Activated T-cell treated with anti-CD3 and anti-CD28 coated beads for 24 hours (primary cell): ENCODE results near the gene GZMA.

Experiments
- DNase-seq: peaks from one replicate; pipeline ENCODE4 v3.0.0-alpha.2; 2020; ENCODE audit warnings: low read depth

GZMA gene

DNA sequence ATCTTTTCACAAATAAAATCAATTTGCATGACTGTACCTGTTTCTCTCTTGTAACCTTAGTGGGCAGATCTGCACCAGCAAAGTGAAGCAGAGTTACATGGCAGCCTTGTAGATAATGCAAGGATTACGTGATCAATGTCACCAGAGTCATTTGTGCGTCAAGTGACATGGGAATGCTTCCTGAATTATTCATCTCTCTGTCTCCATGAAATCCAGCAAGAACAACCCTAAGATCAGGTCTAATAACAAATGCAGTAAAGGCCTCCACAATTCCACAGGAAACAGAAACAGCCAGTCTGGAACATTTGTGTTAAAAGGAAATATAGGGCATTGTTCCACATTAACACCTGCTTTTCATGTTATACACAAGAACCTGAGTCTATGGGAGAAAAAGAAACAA lies 7.8 kb downstream of the GZMA start:
- DNase-seq = no peak

DNA sequence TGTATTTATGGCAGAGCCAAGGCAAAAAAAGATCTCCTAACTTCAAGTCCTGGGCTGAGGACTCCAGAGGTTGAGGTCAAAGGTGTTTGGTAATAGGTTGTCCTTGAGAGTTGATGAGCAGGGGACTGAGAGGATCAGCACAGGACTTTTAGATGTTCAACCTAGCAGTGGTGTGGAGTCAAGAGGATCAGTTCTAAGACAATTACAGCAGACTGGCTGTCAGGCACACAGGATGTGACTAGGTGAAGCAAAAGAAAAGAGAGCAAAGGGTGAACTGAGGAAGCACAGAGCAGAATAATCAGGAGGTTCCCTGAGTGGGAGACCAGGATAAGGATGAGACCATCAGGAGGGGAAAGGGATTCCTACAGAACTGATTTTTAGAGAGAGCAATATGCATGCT lies 10.9 kb downstream of the GZMA start:
- no peak for DNase-seq

GRCh38 chr5:55114061-55114460 lies 11.6 kb downstream of the GZMA start:
- DNase-seq = no peak

DNA sequence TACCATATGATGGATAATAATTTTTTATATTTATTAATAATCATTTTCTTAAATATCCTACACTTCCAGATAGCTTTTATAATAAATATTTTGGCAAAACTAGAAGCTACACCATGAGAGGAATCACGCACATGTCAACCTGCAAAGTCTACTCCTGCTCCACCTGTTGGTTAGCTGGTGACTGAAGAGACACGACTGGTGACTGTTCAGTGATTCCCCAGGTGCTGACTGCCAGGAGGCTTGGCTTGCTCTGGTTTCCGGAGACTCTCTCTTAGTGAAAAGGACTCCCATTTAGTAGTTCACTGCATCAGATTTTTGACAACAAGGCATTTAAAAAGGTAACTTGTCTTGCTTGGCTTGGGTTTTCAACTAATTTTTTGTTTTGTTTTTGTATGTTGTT lies 20.9 kb downstream of the GZMA start:
- DNase-seq = no peak

DNA sequence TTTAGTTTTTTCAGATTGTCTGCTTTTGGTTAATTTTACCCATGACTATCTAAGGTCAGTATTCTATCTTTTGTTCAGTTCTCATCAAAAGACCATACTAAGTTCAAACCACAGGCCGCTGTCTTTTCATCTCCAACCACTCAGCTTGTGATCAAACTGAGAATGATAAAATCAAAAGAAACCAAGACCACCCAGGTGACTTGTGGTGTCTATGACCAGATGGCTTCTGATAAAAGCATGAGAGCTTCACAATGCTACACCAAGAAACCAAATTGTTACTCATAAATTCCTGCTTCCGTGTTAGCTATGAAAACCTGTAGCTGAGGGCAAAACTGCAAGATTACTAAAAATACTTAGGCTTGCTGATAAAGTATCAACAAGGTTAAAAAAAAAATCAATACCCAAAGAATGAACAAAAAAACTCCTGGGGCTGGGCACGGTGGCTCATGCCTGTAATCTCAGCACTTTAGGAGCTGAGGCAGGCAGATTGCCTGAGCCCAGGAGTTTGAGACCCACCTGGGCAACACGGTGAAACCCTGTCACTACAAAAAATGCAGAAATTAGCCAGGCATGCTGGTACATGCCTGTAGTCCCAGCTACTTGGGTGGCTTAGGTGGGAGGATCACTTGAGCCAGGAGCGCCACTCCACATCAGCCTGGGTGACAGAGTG lies 31.7 kb downstream of the GZMA start:
- DNase-seq = no peak

GRCh38 chr5:55136521-55136920 lies 34.1 kb downstream of the GZMA start:
- no peak for DNase-seq

- DNase-seq = no peak
Measured at GRCh38 chr5:55140908-55141665, 38.6 kb downstream of the GZMA start.

GRCh38 chr5:55141945-55142690 lies 39.7 kb downstream of the GZMA start:
- DNase-seq = no peak

DNA sequence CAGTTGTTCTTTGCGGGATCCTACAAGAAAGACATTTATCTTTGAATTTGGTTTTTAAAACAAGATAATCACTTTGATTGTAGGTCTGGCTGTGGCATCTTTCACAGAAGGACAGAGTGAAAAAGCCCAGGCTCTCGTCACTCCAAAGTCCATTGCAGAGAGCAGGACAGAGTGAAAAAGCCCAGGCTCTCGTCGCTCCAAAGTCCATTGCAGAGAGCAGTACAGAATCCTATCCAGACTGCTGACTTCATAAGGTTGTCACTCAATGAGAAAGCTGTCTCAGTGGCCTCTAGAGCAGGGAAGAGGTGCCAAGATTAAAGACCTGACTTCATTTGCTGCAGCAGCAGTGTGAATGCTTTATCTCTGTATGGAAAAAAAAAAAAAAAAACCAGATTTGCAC lies 41.2 kb downstream of the GZMA start:
- no peak for DNase-seq

DNA sequence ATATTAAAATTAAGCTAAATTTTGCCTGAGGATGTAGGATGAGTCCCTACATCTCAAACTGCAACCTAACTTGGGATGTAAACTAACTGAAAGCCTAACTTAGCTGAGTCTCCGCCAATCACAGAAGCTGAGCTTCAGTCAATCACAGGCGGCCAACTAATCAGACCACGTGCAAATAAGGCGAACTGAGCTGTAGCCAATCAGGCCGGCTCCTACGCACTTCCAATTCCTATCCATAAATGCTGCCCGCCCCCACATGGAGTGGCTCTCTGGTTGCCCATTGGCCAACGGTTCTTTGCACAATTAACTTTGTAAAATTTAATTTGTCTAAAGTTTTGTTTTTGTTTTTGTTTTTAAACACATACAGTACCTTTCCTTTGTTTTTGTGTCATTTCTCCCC lies 43.6 kb downstream of the GZMA start:
- DNase-seq = no peak

DNA sequence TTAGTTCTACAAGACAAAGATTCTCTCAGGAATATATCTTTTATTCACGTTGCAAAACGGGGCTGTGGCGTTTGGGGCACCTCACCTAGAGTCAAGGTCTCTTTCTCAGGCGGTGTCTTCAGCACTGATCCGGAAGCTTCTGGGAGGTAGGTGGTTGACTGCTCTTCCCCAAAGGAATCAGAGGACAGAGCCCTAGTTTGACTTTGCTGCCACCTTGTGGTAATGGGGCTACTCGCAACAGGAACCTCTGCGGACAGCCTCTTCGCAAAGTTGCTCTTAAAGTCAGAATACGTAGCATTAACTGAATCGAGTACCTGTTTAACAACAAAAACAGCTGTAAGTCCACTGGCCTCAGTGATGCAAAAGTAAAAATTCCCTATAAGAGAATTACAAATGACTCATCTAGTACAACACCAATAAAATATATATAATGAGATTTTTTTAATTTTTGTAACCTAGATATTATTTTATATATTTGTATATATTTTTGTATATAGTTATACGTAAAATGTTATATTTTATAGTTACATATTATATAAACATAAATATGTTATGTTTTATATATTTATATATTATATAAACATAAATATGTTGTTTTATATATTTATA lies 44.2 kb downstream of the GZMA start:
- peak; percentile 79 for DNase-seq

- no peak for DNase-seq
Measured at GRCh38 chr5:55149308-55149795, 46.9 kb downstream of the GZMA start.

DNA sequence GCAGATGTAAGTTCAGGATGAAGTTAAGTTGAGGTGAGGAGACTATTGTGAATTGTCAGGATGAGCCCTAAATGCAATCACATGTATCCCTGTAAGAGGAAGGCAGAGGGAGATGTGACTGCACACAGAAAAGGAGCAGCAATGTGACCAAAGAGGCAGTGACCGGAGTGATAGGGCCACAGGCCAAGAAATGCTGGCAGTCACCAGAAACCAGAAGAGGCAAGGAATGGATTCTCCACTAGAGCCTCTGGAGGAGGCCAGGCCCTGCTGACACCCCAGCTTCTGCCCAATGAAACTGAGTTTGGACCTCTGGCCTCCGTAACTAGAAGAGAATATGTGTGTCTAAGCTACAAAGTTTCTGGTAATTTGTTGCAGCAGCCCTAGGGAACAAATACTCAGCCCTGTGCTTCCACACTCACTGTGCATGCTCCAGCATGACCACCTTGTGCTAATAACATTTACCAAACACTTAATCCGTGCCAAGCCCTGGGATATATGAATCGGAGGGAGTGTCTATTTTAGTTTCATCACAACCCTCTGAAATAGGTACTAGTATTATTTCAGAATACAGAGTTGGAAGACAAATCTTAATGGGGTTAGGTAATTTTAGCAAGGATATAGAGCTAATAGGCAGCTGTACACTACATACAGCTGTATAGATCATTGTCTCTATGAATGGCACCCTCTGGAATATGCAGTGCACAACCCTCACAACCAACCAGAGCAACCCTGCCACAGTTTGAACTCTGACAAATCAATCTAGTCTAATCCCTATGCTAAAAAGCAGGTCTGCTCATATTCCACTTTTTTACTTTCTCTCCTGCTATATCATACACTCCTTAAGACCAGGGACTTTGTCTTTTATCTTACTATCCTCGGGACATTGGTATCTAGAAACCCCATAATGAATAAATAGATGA lies 49.7 kb downstream of the GZMA start:
- no peak for DNase-seq

GRCh38 chr5:55154873-55155272 lies 52.4 kb downstream of the GZMA start:
- DNase-seq = no peak
